Neutrophil (primary cell): ENCODE measurements around the gene MLPH.

ENCODE experiments used
- H3K27ac ChIP-seq: fragments of 200-600 bp; sonication (generic); 2 replicates; pipeline ENCODE4 v1.5.1; 2016; ENCODE audit warnings: mild to moderate bottlenecking, moderate library complexity
- H3K27me3 ChIP-seq: fragments of 200-600 bp; sonication (generic); 2 replicates; pipeline ENCODE4 v1.6.0; 2016; ENCODE audit warnings: mild to moderate bottlenecking
- H3K36me3 ChIP-seq: fragments of 200-600 bp; sonication (generic); 2 replicates; pipeline ENCODE4 v1.5.1; 2017
- H3K4me1 ChIP-seq, 2 experiments: fragments of 200-600 bp in 1 of 2; sonication (generic) in 1 of 2; 1 replicate in 1 of 2; 2 replicates in 1 of 2; pipeline versions ENCODE4 v1.5.1 to v1.6.1; 2013 to 2016; ENCODE audit warnings: low read depth in 1 of 2, low read length in 1 of 2, mild to moderate bottlenecking in 1 of 2, moderate library complexity in 1 of 2; ENCODE audit not compliant: control insufficient read depth in 1 of 2, insufficient read depth in 1 of 2
- H3K4me3 ChIP-seq, 2 experiments: fragments of 200-600 bp in 1 of 2; sonication (generic) in 1 of 2; 1 replicate in 1 of 2; 2 replicates in 1 of 2; pipeline ENCODE4 v1.5.1; 2013 to 2016; ENCODE audit warnings: low read depth in 1 of 2, low read length in 1 of 2, mild to moderate bottlenecking in 1 of 2, moderate library complexity in 1 of 2
- H3K9me3 ChIP-seq: fragments of 200-600 bp; sonication (generic); 2 replicates; pipeline ENCODE4 v1.5.1; 2016
- CTCF ChIP-seq: fragments of 200-600 bp; sonication (generic); IDR thresholded peaks from 2 replicates; pipeline ENCODE4 v1.5.1; 2016; ENCODE audit warnings: antibody characterized with exemption

The MLPH gene

DNA sequence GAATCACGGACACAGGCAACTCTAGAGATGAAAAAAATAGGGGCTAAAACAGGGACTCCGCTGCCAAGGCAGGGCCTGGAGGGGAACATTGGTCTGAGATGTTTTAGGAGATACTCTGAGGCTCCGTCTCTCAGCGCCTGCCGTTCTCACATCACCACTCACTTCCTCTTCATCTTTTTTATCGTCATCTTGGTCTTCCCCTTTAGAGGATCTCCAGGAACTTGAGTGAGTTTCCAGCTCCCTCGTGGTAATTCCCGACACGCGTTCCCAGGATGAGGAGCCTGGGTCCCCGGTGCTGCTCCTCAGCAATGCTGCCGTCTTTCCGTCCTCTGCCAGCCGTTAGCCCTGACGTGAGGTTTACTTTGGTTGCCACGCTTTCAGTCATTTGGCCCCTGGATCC lies 16.1 kb downstream of the MLPH start:
- no peak for TF ChIP-seq CTCF
- Histone ChIP-seq H3K36me3 (no peaks in the 10 kb centered on the region), H3K27ac (no peak overlapping the region), H3K9me3 (no peaks in the 10 kb centered on the region), H3K4me3 (no peak overlapping the region), H3K27me3 (peaks cover 49% of the 10 kb centered on the region), H3K4me1 (no peaks in the 10 kb centered on the region)

GRCh38 chr2:237505188-237505939 lies 18.3 kb downstream of the MLPH start:
- Histone ChIP-seq H3K4me1 (no peaks in the 10 kb centered on the region), H3K27ac (no peak overlapping the region), H3K27me3 (peaks cover 54% of the 10 kb centered on the region), H3K36me3 (no peaks in the 10 kb centered on the region), H3K9me3 (no peaks in the 10 kb centered on the region), H3K4me3 (no peak overlapping the region)
- no peak for TF ChIP-seq CTCF

DNA sequence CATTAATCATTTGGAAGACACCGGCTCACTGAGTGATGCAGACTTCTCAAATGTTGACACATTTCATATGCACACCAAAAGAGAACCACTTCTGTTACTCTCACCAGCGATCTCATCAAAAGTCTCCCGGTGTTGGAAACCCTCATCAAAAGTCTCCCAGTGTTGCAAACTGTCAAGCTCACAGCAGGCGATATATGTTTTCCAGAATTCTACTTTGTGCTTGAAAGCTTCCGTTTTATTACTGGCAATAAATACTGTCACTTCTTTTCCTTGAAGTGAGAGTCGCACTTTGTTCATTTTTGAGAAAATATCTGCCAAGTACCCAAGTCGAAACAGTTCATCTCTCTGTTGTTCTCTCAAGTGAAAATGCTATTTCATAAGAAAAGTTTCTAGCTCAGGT lies 20.5 kb downstream of the MLPH start:
- Histone ChIP-seq H3K27me3 (peaks cover 48% of the 10 kb centered on the region), H3K9me3 (no peaks in the 10 kb centered on the region), H3K36me3 (no peaks in the 10 kb centered on the region), H3K4me3 (no peak overlapping the region), H3K4me1 (no peaks in the 10 kb centered on the region), H3K27ac (no peak overlapping the region)
- no peak for TF ChIP-seq CTCF

DNA sequence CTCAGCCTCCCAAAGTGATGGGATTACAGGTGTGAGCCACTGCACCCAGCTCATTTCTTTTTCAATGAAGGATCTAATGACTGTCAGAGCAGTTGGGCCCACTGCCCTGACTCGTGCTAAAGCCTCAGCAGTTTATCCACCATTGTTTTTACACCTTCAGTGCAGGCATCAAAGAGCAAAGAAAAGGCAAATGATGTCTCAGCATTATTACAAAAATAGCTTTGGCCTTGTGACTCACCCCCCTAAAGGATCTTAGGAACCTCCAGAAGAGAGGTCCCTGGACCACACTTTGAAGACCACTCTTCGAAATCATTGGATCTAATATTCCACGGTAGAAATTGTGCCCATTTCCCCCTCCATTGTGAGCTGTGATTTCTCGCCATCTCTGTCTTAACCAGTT lies 21.3 kb downstream of the MLPH start:
- no peaks in the 10 kb centered on the region for H3K4me1 ChIP-seq
- no peaks in the 10 kb centered on the region for H3K9me3 ChIP-seq
- no peak for TF ChIP-seq CTCF
- H3K27ac ChIP-seq: no peak overlapping the region
- no peak overlapping the region for H3K4me3 ChIP-seq
- peaks cover 48% of the 10 kb centered on the region for H3K27me3 ChIP-seq
- no peaks in the 10 kb centered on the region for H3K36me3 ChIP-seq

DNA sequence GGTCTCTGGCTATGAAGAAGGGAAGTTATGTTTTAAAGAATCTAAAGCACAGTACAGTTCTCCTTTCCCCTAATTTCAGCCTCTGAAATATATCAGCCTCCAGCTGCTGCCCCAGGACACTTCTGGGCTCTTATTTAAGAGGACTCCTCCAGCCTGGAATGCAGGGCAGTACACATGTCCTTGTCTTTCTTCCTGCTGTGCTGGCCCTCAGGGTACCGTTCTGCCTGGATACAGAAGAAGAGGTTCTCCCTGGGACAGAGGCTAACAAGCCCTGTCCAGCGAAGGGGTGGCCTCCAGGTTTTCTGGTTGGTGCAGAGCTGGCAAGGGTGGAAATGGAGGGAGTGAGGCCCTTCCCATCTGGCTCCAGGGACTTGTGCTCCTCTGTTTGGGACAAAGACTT lies 22.1 kb downstream of the MLPH start:
- Histone ChIP-seq H3K27me3 (peaks cover 48% of the 10 kb centered on the region), H3K4me1 (no peaks in the 10 kb centered on the region), H3K36me3 (no peaks in the 10 kb centered on the region), H3K27ac (no peak overlapping the region), H3K9me3 (no peaks in the 10 kb centered on the region), H3K4me3 (no peak overlapping the region)
- no peak for TF ChIP-seq CTCF
